ENCODE results near the gene USP15.

The USP15 gene

GRCh38 chr12:62282057-62282774 lies 22.0 kb downstream of the USP15 start:
- Histone ChIP-seq H3K27ac (ENCODE audit: low read length) (no peak overlapping the region), H3K4me1 (ENCODE audit: insufficient read depth, low read length) (peaks cover 13% of the 10 kb centered on the region), H3K36me3 (ENCODE audit: insufficient read depth, low read length) (peaks cover 14% of the 10 kb centered on the region), H3K4me3 (ENCODE audit: low read depth in 1 of 2, low read length in 2 of 2) (no peak overlapping the region), H3K27me3 (ENCODE audit: insufficient read depth, low read length, poor library complexity) (no peaks in the 10 kb centered on the region), H3K4me2 (ENCODE audit: insufficient read depth, low read length) (peak overlapping the region; percentile 20; the same call in 1 of the 2 replicates), H2AFZ (ENCODE audit: low read depth, low read length) (no peak overlapping the region), H3K79me2 (ENCODE audit: insufficient read depth, low read length) (peaks cover 100% of the 10 kb centered on the region), H3K9ac (ENCODE audit: low read depth, low read length) (no peak overlapping the region), H4K20me1 (ENCODE audit: insufficient read depth, low read length) (peaks cover 90% of the 10 kb centered on the region), H3K9me3 (ENCODE audit: insufficient read depth, low read length, severe bottlenecking) (no peaks in the 10 kb centered on the region)
- TF ChIP-seq EZH2 (IDR thresholded peaks at IDR 0.05; ENCODE audit: borderline replicate concordance, low read depth, low read length, severe bottlenecking) (no peak), CTCF (IDR thresholded peaks at IDR 0.05; ENCODE audit: borderline replicate concordance, extremely low read depth, low read length, poor library complexity, severe bottlenecking) (no peak)
- ATAC-seq (ENCODE audit: insufficient read depth, low read depth) (peak; percentile 54; the same call in 2 of the 3 replicates), DNase-seq (no peak)

GRCh38 chr12:62284749-62285148 lies 24.5 kb downstream of the USP15 start:
- Histone ChIP-seq H3K4me1 (ENCODE audit: insufficient read depth, low read length) (peaks cover 23% of the 10 kb centered on the region), H2AFZ (ENCODE audit: low read depth, low read length) (no peak overlapping the region), H3K9ac (ENCODE audit: low read depth, low read length) (no peak overlapping the region), H3K4me3 (ENCODE audit: low read depth in 1 of 2, low read length in 2 of 2) (no peak overlapping the region), H3K27ac (ENCODE audit: low read length) (no peak overlapping the region), H3K4me2 (ENCODE audit: insufficient read depth, low read length) (no peak overlapping the region), H3K9me3 (ENCODE audit: insufficient read depth, low read length, severe bottlenecking) (no peaks in the 10 kb centered on the region), H3K79me2 (ENCODE audit: insufficient read depth, low read length) (peaks cover 100% of the 10 kb centered on the region), H3K36me3 (ENCODE audit: insufficient read depth, low read length) (peaks cover 8% of the 10 kb centered on the region), H4K20me1 (ENCODE audit: insufficient read depth, low read length) (peaks cover 83% of the 10 kb centered on the region), H3K27me3 (ENCODE audit: insufficient read depth, low read length, poor library complexity) (no peaks in the 10 kb centered on the region)
- TF ChIP-seq EZH2 (IDR thresholded peaks at IDR 0.05; ENCODE audit: borderline replicate concordance, low read depth, low read length, severe bottlenecking), result no peak
- no peak for TF ChIP-seq CTCF (IDR thresholded peaks at IDR 0.05; ENCODE audit: borderline replicate concordance, extremely low read depth, low read length, poor library complexity, severe bottlenecking)
- no peak for ATAC-seq (ENCODE audit: insufficient read depth, low read depth)
- DNase-seq, result no peak

GRCh38 chr12:62285284-62285683 lies 25.1 kb downstream of the USP15 start:
- H3K36me3 ChIP-seq (ENCODE audit: insufficient read depth, low read length), result peaks cover 8% of the 10 kb centered on the region
- peaks cover 22% of the 10 kb centered on the region for H3K4me1 ChIP-seq (ENCODE audit: insufficient read depth, low read length)
- no peak overlapping the region for H3K4me2 ChIP-seq (ENCODE audit: insufficient read depth, low read length)
- no peak overlapping the region for H3K9ac ChIP-seq (ENCODE audit: low read depth, low read length)
- H3K4me3 ChIP-seq (ENCODE audit: low read depth in 1 of 2, low read length in 2 of 2), result no peak overlapping the region
- no peaks in the 10 kb centered on the region for H3K27me3 ChIP-seq (ENCODE audit: insufficient read depth, low read length, poor library complexity)
- no peak for TF ChIP-seq CTCF (IDR thresholded peaks at IDR 0.05; ENCODE audit: borderline replicate concordance, extremely low read depth, low read length, poor library complexity, severe bottlenecking)
- no peak for TF ChIP-seq EZH2 (IDR thresholded peaks at IDR 0.05; ENCODE audit: borderline replicate concordance, low read depth, low read length, severe bottlenecking)
- peaks cover 1% of the 10 kb centered on the region for H3K9me3 ChIP-seq (ENCODE audit: insufficient read depth, low read length, severe bottlenecking)
- peaks cover 100% of the 10 kb centered on the region for H3K79me2 ChIP-seq (ENCODE audit: insufficient read depth, low read length)
- ATAC-seq (ENCODE audit: insufficient read depth, low read depth) (no peak), DNase-seq (no peak)
- H4K20me1 ChIP-seq (ENCODE audit: insufficient read depth, low read length), result peaks cover 83% of the 10 kb centered on the region
- no peak overlapping the region for H3K27ac ChIP-seq (ENCODE audit: low read length)
- H2AFZ ChIP-seq (ENCODE audit: low read depth, low read length), result no peak overlapping the region

Measured in DND-41 (cell line).